C4-2B (cell line): ENCODE results near the gene FRMD7.

ENCODE experiments used
- CTCF ChIP-seq: fragments of 450-650 bp; conservative IDR thresholded peaks from 2 replicates; pipeline ENCODE4 v1.5.1; 2017; ENCODE audit warnings: mild to moderate bottlenecking
- ZFX ChIP-seq: fragments of 450-650 bp; IDR thresholded peaks from 2 replicates; pipeline ENCODE4 v1.6.1; 2017

DNA sequence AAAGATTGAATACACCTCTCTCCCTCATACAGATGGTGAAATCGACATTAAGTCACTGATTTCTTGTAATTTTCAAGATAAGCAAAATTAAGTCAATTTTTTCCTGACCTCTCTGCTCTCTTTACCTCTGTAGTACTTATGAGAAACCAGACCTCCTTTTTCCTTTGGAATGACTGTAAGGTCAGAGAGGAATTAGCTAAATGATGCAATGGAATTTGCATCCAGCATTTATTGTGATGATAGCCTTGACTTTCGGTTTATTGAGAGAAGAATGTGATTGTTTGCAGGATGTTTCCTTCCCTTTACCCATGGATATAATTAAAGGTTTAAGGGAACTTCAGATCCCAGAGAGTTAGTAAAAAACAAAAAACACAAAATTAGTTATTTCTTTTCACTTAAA lies 82.4 kb downstream of the FRMD7 start:
- TF ChIP-seq CTCF (no peak), ZFX (no peak)
